ENCODE measurements around the gene EPN2. TPM values are rescaled to one million over a fixed set of nuclear protein-coding genes. Genes with fewer than 3 reads are reported as not detected.

Gene EPN2
- total RNA-seq, 1 donor from 2014 or later = 7.5 TPM

GRCh38 chr17:19379361-19380065, 142.3 kb downstream of the EPN2 start:
- no peak for DNase-seq (ENCODE audit: low read depth)

- DNase-seq (ENCODE audit: low read depth) = no peak
Observed at GRCh38 chr17:19380481-19381301, 143.5 kb downstream of the EPN2 start.

GRCh38 chr17:19381361-19381740, 144.2 kb downstream of the EPN2 start:
- DNase-seq (ENCODE audit: low read depth) = no peak

GRCh38 chr17:19381741-19382444, 144.7 kb downstream of the EPN2 start:
- DNase-seq (ENCODE audit: low read depth) = no peak

- no peak for DNase-seq (ENCODE audit: low read depth)
Observed at GRCh38 chr17:19382531-19383444, 145.6 kb downstream of the EPN2 start.

- peak; percentile 62 for DNase-seq (ENCODE audit: low read depth)
Observed at GRCh38 chr17:19383681-19384470, 146.7 kb downstream of the EPN2 start.

GRCh38 chr17:19384723-19385391, 147.7 kb downstream of the EPN2 start:
- peak; percentile 89 for DNase-seq (ENCODE audit: low read depth)

GRCh38 chr17:19385521-19385983, 148.4 kb downstream of the EPN2 start:
- DNase-seq (ENCODE audit: low read depth) = no peak

MicroRNA genes within 50 kb of the gene (microRNA counts, 767-probe panel; counts per million panel counts)
- microRNA hsa-miR-1180 = not detected

Small RNA genes within 50 kb of the gene (microRNA-seq; reads per million reads assigned to microRNA genes)
- gene MIR1180 = 300 reads per million, percentile 67 among the genes with 10 or more reads in this experiment

Other genes with a start within 250 kb of the EPN2 start
- 4.3 and 6.0 TPM in 2 replicates for gene FAM83G, start 232.6 kb upstream of the EPN2 start, total RNA-seq
- gene GRAP, start 190.4 kb upstream of the EPN2 start, total RNA-seq = 0.31 TPM in 1 of 2 replicates, not detected in the other
- gene GRAPL, start 109.8 kb upstream of the EPN2 start, total RNA-seq = not detected in 2 replicates
- gene B9D1, start 125.4 kb downstream of the EPN2 start, total RNA-seq = 13.9 and 14.0 TPM in 2 replicates
- 5.2 and 6.9 TPM in 2 replicates for gene MAPK7, start 141.1 kb downstream of the EPN2 start, total RNA-seq
- gene MFAP4, start 149.8 kb downstream of the EPN2 start, total RNA-seq = 8.9 and 15.7 TPM in 2 replicates
- gene RNF112, start 173.9 kb downstream of the EPN2 start, total RNA-seq = 0.05 TPM in 1 of 2 replicates, not detected in the other

All from myocyte (in vitro differentiated cells).